Ovary (tissue), 9 donors: ENCODE measurements around the gene ZNF579. TPM values are rescaled to one million over a fixed set of nuclear protein-coding genes. Genes with fewer than 3 reads are reported as not detected.

Experiments used
- DNase-seq, 5 donors: peaks; one replicate each; pipeline ENCODE4 v3.0.0-alpha.2; 2019 to 2020
- H3K27ac ChIP-seq, 2 donors: fragments of 200-600 bp; one replicate each; pipeline versions ENCODE4 v1.5.1 to v1.8.0; 2019 to 2022
- H3K27me3 ChIP-seq: fragments of 200-600 bp; one replicate; pipeline ENCODE4 v1.8.0; 2022
- H3K36me3 ChIP-seq: fragments of 200-600 bp; sonication (generic); one replicate; pipeline ENCODE4 v1.5.1; 2019
- H3K4me1 ChIP-seq: one replicate; pipeline ENCODE4 v1.8.1; 2013; ENCODE audit warnings: mild to moderate bottlenecking, moderate library complexity; ENCODE audit not compliant: insufficient read depth
- H3K4me3 ChIP-seq: fragments of 200-600 bp; sonication (generic); one replicate; pipeline ENCODE4 v1.5.1; 2017
- H3K9me3 ChIP-seq, 2 donors: fragments of 200-600 bp in 1 of 2; sonication (generic) in 1 of 2; one replicate each; pipeline versions ENCODE4 v1.5.1 to v1.8.1; 2013 to 2019; ENCODE audit warnings: mild to moderate bottlenecking in 1 of 2, moderate library complexity in 1 of 2
- EP300 ChIP-seq: sonication (generic); formaldehyde crosslinking; IDR thresholded peaks from one replicate; pipeline ENCODE4 v1.6.1; 2017; ENCODE audit warnings: antibody characterized with exemption
- POLR2A ChIP-seq: fragments of 450-650 bp; IDR thresholded peaks from one replicate; pipeline ENCODE4 v1.6.1; 2017; ENCODE audit warnings: antibody characterized with exemption, mild to moderate bottlenecking, moderate library complexity
- WGBS, 3 donors: extraction: QIAGEN DNeasy Blood & Tissue Kit in 1 of 3; methylation state at CpG; one replicate each; pipeline versions ENCODE4 v1.1.5 to v1.1.7; 2013 to 2017; 5-methylcytosine and 5-hydroxymethylcytosine counted together
- intact Hi-C, 4 donors: fragments of 100-400 bp; cut with DNase I; formaldehyde crosslinking; loops; one replicate each; pipeline versions ENCODE4 v1.11.0 to v1.15.1; 2022 to 2023
- polyA plus RNA-seq, 2 donors: library from polyadenylated mRNA; stranded (reverse); fragments of 200-250 nt in 1 of 2; fragments of 350-450 nt in 1 of 2; fragmentation: Illumina TruSeq in 1 of 2; extraction: RNeasy Lipid Tissue Mini Kit (QIAGEN cat#74804) in 1 of 2; gene quantifications; one replicate each; pipeline ENCODE4 v1.2.3, GENCODE V29; 2013 to 2014
- total RNA-seq, 7 donors: library from RNA; depleted of rRNA in 2 of 7; stranded (reverse); fragments of >200 nt in 2 of 7; fragmentation: NEBNext Ultra II Directional in 3 of 7; extraction: Animal tissue kit (Norgen Biotek cat#: 25700) in 3 of 7; gene quantifications; one replicate each; pipeline versions ENCODE4 v1.1.0 to v1.2.4, GENCODE V29; 2016 to 2023
- TF ChIP-seq, protein P1 (sequence below), 3 donors: fragments of 450-650 bp in 2 of 3; fragments of 200-600 bp in 1 of 3; IDR thresholded peaks; one replicate each; pipeline versions ENCODE4 v1.5.1 to v1.8.0; 2016 to 2022; ENCODE audit warnings: antibody characterized with exemption in 3 of 3, mild to moderate bottlenecking in 1 of 3
- donor health status: DM: no; HTN: no; CAD: no; lungs with moderate emphysema.
- donor health status: DM: no; HTN: no; CAD: no.
- donor health status: Bipolar disorder and iron deficiency.
- donor health status: DM: yes; HTN: yes; CAD: no.
- donor health status: DM: no; HTN: no; CAD: no.
- donor health status: DM: yes; HTN: yes; CAD: no.

ZNF579 gene
- total and polyA plus RNA-seq, 9 donors = 2.7 to 24.4 (median 15.6) TPM

DNA sequence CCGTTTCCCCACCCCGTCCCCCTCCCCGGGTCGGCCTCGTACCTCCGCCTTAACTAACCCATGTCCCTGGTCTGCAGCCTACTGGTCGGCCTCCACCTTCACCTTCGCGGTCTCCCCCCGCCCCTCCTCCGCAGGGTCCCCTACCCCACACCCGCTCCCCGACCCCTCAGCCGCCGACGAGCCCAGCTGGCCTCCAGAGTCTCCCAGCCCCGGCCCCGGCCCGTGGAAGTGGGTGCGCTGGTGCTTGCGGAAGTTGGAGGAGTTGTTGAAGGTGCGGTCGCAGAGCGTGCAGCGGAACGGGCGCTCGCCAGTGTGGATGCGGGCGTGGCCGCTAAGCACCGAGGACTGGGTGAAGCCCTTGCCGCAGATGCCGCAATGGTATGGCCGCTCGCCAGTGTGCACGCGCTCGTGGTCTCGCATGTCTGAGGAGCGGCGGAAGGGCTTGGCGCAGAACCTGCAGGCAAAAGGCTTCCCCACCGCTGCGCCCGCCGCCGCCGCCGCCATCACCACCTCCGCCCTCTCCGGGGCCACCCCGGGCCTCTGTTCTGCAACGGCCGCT lies 41.1 kb upstream of the ZNF579 start:
- Histone ChIP-seq H3K4me1 (peaks cover 4% of the 10 kb centered on the region), H3K9me3 (no peaks in the 10 kb centered on the region), H3K27ac (no peak overlapping the region), H3K36me3 (no peaks in the 10 kb centered on the region), H3K4me3 (no peak overlapping the region), H3K27me3 (no peaks in the 10 kb centered on the region)
- 88 to 92% (median 90%) methylated on average over 55 of the region's 55 CpGs for WGBS, 3 donors
- TF ChIP-seq EP300 = no peak
- TF ChIP-seq, protein P1, sequence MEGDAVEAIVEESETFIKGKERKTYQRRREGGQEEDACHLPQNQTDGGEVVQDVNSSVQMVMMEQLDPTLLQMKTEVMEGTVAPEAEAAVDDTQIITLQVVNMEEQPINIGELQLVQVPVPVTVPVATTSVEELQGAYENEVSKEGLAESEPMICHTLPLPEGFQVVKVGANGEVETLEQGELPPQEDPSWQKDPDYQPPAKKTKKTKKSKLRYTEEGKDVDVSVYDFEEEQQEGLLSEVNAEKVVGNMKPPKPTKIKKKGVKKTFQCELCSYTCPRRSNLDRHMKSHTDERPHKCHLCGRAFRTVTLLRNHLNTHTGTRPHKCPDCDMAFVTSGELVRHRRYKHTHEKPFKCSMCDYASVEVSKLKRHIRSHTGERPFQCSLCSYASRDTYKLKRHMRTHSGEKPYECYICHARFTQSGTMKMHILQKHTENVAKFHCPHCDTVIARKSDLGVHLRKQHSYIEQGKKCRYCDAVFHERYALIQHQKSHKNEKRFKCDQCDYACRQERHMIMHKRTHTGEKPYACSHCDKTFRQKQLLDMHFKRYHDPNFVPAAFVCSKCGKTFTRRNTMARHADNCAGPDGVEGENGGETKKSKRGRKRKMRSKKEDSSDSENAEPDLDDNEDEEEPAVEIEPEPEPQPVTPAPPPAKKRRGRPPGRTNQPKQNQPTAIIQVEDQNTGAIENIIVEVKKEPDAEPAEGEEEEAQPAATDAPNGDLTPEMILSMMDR (IDR thresholded peaks at IDR 0.05) = no peak
- no peak for TF ChIP-seq POLR2A
- peak in 4 of 5 donors; percentile 52 to 66 (median 61) for DNase-seq
- intact Hi-C loops = loop anchor here in 1 of 4 donors (5.0 kb wide), 1 partner anchor 104 kb away; no protein-coding TSS in a partner anchor

DNA sequence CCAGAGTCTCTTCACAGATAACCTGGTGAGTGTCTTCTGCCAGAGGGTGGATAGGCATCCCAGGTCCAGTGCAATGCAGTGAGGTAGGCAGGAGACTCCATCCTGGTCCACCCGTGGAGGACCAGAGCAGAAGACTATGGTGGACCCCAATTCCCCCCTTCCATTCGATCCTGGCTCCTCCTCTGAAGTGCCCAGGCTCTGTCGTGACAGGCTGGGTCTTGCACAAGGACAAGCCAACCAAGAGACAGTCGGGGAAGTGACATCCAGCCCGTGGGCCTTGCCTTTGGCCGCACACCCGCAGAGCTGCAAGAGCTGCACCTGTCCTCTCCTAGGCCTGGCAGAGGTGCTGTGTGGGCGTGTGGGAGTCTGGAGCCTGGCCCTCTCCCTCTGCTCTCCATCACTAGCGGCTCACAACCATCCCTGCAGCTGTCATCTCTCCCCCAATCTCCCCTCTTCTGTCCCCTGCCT lies 40.6 kb upstream of the ZNF579 start:
- TF ChIP-seq, protein P1 (IDR thresholded peaks at IDR 0.05) = no peak
- TF ChIP-seq POLR2A (no peak), EP300 (no peak)
- DNase-seq = no peak
- WGBS, 3 donors = 53 to 72% (median 59%) methylated on average over 8 to 9 of the region's 9 CpGs
- no peaks in the 10 kb centered on the region for H3K36me3 ChIP-seq
- H3K4me1 ChIP-seq = peaks cover 4% of the 10 kb centered on the region
- H3K9me3 ChIP-seq = no peaks in the 10 kb centered on the region
- no peak overlapping the region for H3K27ac ChIP-seq
- no peaks in the 10 kb centered on the region for H3K27me3 ChIP-seq
- intact Hi-C loops = loop anchor here in 1 of 4 donors (5.0 kb wide), 1 partner anchor 104 kb away; no protein-coding TSS in a partner anchor
- H3K4me3 ChIP-seq = no peak overlapping the region

DNA sequence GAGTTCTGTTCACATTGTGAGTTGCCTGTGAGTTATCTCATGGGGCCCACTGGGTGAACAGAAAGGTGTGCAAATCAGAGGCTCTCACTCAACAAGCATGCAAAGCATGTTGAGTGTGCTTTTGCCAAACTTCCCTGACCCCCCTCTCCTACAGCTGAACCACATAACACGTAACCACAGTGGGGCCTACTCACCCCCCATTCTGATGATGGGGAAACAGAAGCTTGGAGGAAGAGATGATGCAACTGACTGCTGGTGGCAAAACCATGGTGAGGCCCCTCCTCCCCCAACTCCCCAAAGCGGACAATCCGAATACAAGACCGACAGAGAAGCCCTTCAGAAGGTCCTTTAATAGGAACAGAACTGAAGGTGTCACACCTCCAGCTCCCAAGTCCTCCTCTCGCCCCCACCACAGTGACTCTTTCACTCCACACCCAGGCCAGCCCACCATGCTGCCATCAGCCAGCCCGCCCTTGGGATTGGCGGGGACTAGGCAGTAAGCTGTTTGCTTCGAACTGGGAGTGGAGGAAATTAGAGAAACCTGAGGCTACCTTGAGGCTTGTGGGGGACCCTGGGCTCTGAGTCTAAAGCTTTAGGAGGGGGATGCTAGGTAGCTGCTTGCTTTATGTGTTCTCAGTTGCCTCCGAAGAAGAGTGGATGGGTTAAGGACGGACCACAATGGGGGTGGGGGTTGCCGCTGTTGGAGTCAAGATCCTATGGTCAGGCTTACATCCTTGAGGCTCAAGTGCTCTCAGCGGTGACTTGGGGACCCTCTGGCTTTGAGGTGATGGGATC lies 40.0 kb upstream of the ZNF579 start:
- no peak for DNase-seq
- Histone ChIP-seq H3K27ac (no peak overlapping the region), H3K4me3 (no peak overlapping the region), H3K4me1 (peaks cover 4% of the 10 kb centered on the region), H3K27me3 (no peaks in the 10 kb centered on the region), H3K36me3 (no peaks in the 10 kb centered on the region), H3K9me3 (no peaks in the 10 kb centered on the region)
- WGBS, 3 donors = 88 to 93% (median 89%) methylated on average over 12 of the region's 12 CpGs
- intact Hi-C loops = loop anchor here in 1 of 4 donors (5.0 kb wide), 1 partner anchor 103 kb away; no protein-coding TSS in a partner anchor
- TF ChIP-seq, protein P1 (IDR thresholded peaks at IDR 0.05) = no peak
- TF ChIP-seq POLR2A = no peak
- no peak for TF ChIP-seq EP300

DNA sequence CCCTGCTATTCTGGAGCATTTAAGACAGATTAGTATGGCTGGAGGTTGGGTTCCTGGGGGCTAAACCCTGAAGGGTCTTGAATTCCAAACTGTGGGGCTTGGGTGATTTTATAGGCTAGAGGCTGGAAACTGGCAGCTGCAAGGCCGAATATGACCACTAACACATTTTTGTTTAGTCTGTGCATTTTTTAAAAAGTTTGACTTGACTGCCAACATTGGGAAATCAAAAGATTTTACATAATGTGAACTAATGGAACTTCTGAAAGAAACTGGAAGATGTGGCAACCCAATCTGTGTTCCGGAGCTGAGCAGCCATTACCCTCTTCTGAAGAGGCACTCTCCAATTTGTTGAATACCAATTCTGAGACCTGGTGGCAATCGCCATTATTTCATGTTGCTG lies 38.6 kb upstream of the ZNF579 start:
- no peak overlapping the region for H3K4me3 ChIP-seq
- H3K27ac ChIP-seq = no peak overlapping the region
- no peak for DNase-seq
- intact Hi-C loops = no loop called here
- H3K9me3 ChIP-seq = no peaks in the 10 kb centered on the region
- H3K36me3 ChIP-seq = no peaks in the 10 kb centered on the region
- TF ChIP-seq POLR2A = no peak
- TF ChIP-seq EP300 = no peak
- TF ChIP-seq, protein P1 (IDR thresholded peaks at IDR 0.05) = no peak
- H3K27me3 ChIP-seq = no peaks in the 10 kb centered on the region
- WGBS, 3 donors = 26 to 49% (median 40%) methylated on average over 3 of the region's 3 CpGs
- H3K4me1 ChIP-seq = peaks cover 2% of the 10 kb centered on the region
